RKO (cell line): ENCODE measurements around the gene SANBR.

Experiments used
- DNase-seq: peaks from one replicate; pipeline ENCODE4 v3.0.0-alpha.2; 2016; ENCODE audit warnings: low spot score

SANBR gene

DNA sequence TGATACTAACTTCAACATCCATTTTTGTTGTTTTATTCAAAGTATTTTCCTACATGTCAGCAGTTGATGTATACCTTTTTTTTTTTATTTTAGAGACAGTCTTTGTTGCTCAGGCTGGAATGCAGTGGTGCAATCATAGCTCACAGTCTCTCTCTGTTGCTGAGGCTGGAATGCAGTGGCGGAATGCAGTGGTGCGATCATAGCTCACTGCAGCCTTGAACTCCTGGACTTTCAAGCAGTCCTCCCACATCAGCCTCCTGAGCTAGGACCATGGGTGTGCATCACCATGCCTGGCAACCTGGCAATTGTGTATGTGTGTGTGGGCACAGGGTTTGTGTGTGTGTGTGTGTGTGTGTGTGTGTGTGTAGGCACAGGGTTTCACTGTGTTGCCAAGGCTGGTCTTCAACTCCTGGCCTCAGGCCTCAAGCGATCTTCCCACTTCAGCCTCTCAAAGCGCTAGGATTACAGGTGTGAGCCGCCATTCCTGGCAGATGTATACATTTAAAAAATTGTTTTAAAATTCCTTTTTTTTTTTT is 24.8 kb downstream of the SANBR start:
- DNase-seq = no peak

DNA sequence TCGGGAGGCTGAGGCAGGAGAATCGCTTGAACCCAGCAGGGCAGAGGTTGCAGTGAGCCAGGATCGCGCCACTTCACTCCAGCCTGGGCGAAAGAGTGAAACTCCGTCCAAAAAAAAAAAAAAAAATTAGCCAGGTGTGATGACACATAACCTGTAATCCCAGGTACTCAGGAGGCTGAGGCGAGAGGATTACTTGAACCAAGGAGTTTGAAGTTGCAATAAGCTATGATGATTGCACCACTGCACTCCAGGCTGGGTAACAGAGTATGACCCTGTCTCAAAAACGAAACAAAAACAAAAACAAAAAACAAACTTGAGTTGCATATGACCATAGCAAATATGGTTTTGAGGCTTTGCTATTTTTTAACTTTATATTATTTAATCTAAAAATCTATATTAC is 25.8 kb downstream of the SANBR start:
- no peak for DNase-seq

DNA sequence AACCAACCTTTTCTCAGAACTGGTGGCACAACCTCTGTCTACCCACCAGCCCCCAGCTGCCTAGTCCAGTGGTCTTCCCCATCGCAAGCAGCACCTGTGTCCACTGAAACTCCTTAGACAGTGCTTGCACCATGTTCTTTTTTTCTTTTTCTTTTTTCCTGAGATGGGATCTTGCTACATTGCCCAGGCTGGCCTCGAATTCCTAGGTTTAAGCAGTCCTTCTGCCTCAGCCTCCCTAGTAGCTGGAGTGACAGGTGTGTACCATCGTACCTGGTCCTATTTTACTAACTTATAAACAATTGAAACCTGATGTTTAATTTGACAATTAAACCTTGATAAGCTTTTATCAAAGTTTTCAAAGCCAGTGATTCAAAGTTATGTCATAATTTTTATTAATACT is 30.8 kb downstream of the SANBR start:
- DNase-seq = no peak

DNA sequence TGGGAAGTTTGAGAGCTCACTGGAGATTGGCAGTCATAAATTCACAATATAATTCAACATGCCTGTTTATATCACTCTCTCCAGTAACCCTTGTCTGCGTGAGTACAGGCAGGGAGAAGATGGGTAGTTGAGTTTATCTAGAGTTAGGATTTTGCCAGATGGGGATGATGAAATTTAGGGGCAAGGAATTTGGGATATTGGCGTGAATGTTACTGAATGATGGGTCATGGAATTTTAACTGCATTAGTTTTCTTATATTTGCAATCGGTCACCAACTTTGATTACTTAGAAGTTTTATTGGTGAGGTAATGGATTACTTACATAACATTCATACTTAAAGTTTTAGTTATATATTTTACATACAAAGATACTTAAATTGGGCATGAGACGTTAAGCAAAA is 35.1 kb downstream of the SANBR start:
- DNase-seq = no peak

DNA sequence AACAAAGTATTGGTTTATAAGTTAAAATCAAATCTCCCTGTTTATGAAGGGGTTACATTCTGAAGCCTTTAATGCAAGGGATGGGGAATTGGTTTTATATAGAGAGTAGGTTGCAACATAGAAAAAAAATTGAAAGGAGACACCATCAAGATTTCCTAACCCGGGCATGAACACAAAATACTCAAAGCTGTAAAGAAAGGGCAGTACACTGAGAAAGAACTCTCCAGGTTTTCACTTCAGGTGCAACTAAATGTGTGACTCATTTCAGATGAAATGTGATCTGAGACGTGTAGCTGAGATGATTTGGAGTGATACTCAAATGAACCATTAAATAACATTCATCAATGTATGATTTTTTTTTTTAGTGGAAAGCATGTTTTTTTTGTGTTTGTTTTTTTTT is 43.6 kb downstream of the SANBR start:
- DNase-seq = no peak

DNA sequence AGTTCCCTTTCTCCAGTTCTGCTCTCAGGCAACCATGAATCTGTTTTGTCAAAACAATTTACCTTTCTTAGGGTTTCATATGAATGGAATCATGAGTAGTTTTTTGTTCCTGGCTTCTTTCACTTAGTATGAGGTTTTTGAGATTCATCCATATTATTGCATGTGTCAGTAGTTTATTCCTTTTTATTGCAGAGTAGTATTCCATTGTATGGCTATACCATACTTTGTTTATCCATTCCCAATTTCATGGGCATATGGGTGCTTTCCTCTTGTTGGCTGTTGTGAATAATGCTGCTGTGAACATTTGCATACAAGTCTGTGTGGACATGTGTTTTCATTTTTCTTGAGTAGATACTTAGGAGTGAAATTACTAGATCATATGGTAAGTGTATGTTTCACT is 46.0 kb downstream of the SANBR start:
- no peak for DNase-seq

DNA sequence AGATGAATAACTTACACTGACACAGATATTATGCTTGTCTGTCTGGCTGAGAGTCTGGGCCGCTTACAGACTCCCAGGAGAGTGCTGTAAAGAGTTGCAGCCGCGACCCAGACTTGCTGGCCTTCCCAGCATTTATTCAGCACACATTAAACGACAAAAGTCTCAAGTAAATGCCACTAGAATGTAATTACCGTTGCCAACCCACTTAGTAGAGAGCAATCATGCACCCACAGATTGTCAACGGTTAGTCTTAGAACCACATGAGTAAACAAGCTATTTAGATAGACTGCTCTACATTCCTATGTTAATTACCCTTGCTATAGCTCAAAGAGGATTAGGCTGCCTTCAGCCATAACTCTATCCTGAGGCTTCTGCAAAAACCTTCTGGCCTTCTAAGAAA is 48.5 kb downstream of the SANBR start:
- DNase-seq = peak; percentile 4
